ENCODE results near the gene CUL2.

The CUL2 gene

GRCh38 chr10:34969171-34969570, 121.0 kb downstream of the CUL2 start:
- Histone ChIP-seq H3K27ac (ENCODE audit: low read length) (no peak overlapping the region), H3K36me3 (ENCODE audit: control insufficient read depth, insufficient read depth, low read length) (no peaks in the 10 kb centered on the region), H3K4me1 (ENCODE audit: control insufficient read depth, insufficient read depth, low read length) (no peaks in the 10 kb centered on the region), H3K9me3 (ENCODE audit: control insufficient read depth, insufficient read depth, low read length) (no peaks in the 10 kb centered on the region), H3K4me3 (ENCODE audit: low read length) (no peak overlapping the region), H3K27me3 (ENCODE audit: control insufficient read depth, insufficient read depth, low read length) (no peaks in the 10 kb centered on the region)
- no peak for DNase-seq (ENCODE audit: low read depth, low spot score)
- WGBS (ENCODE audit: insufficient coverage, insufficient read length), result no CpG with 5 or more reads among the region's 17 CpGs

- no CpG with 5 or more reads among the region's 14 CpGs for WGBS (ENCODE audit: insufficient coverage, insufficient read length)
- H3K9me3 ChIP-seq (ENCODE audit: control insufficient read depth, insufficient read depth, low read length), result no peaks in the 10 kb centered on the region
- H3K4me3 ChIP-seq (ENCODE audit: low read length), result no peak overlapping the region
- no peak overlapping the region for H3K27ac ChIP-seq (ENCODE audit: low read length)
- H3K36me3 ChIP-seq (ENCODE audit: control insufficient read depth, insufficient read depth, low read length), result no peaks in the 10 kb centered on the region
- H3K27me3 ChIP-seq (ENCODE audit: control insufficient read depth, insufficient read depth, low read length), result no peaks in the 10 kb centered on the region
- H3K4me1 ChIP-seq (ENCODE audit: control insufficient read depth, insufficient read depth, low read length), result no peaks in the 10 kb centered on the region
- DNase-seq (ENCODE audit: low read depth, low spot score), result no peak
Measured at GRCh38 chr10:34967335-34967880, 122.7 kb downstream of the CUL2 start.

- WGBS (ENCODE audit: insufficient coverage, insufficient read length), result no CpG with 5 or more reads among the region's 5 CpGs
Measured at GRCh38 chr10:34966451-34966850, 123.7 kb downstream of the CUL2 start.

GRCh38 chr10:34966040-34966439, 124.1 kb downstream of the CUL2 start:
- no peak for DNase-seq (ENCODE audit: low read depth, low spot score)
- no CpG with 5 or more reads among the region's 5 CpGs for WGBS (ENCODE audit: insufficient coverage, insufficient read length)
- H3K9me3 ChIP-seq (ENCODE audit: control insufficient read depth, insufficient read depth, low read length), result no peaks in the 10 kb centered on the region
- H3K27me3 ChIP-seq (ENCODE audit: control insufficient read depth, insufficient read depth, low read length), result no peaks in the 10 kb centered on the region
- no peak overlapping the region for H3K4me3 ChIP-seq (ENCODE audit: low read length)
- H3K27ac ChIP-seq (ENCODE audit: low read length), result no peak overlapping the region
- no peaks in the 10 kb centered on the region for H3K36me3 ChIP-seq (ENCODE audit: control insufficient read depth, insufficient read depth, low read length)
- no peaks in the 10 kb centered on the region for H3K4me1 ChIP-seq (ENCODE audit: control insufficient read depth, insufficient read depth, low read length)

More at GRCh38 chr10:34966451-34966850, 123.7 kb downstream of the CUL2 start:
- DNase-seq (ENCODE audit: low read depth, low spot score), result no peak
- H3K27ac ChIP-seq (ENCODE audit: low read length), result no peak overlapping the region
- H3K4me1 ChIP-seq (ENCODE audit: control insufficient read depth, insufficient read depth, low read length), result no peaks in the 10 kb centered on the region
- H3K4me3 ChIP-seq (ENCODE audit: low read length), result no peak overlapping the region
- no peaks in the 10 kb centered on the region for H3K9me3 ChIP-seq (ENCODE audit: control insufficient read depth, insufficient read depth, low read length)
- H3K36me3 ChIP-seq (ENCODE audit: control insufficient read depth, insufficient read depth, low read length), result no peaks in the 10 kb centered on the region
- H3K27me3 ChIP-seq (ENCODE audit: control insufficient read depth, insufficient read depth, low read length), result no peaks in the 10 kb centered on the region

- Histone ChIP-seq H3K4me1 (ENCODE audit: control insufficient read depth, insufficient read depth, low read length) (no peaks in the 10 kb centered on the region), H3K4me3 (ENCODE audit: low read length) (no peak overlapping the region), H3K27me3 (ENCODE audit: control insufficient read depth, insufficient read depth, low read length) (no peaks in the 10 kb centered on the region), H3K27ac (ENCODE audit: low read length) (no peak overlapping the region), H3K9me3 (ENCODE audit: control insufficient read depth, insufficient read depth, low read length) (no peaks in the 10 kb centered on the region), H3K36me3 (ENCODE audit: control insufficient read depth, insufficient read depth, low read length) (no peaks in the 10 kb centered on the region)
- DNase-seq (ENCODE audit: low read depth, low spot score), result no peak
- no CpG with 5 or more reads among the region's 13 CpGs for WGBS (ENCODE audit: insufficient coverage, insufficient read length)
Measured at GRCh38 chr10:34964166-34964800, 125.9 kb downstream of the CUL2 start.

GRCh38 chr10:34962866-34963265, 127.3 kb downstream of the CUL2 start:
- Histone ChIP-seq H3K36me3 (ENCODE audit: control insufficient read depth, insufficient read depth, low read length) (no peaks in the 10 kb centered on the region), H3K9me3 (ENCODE audit: control insufficient read depth, insufficient read depth, low read length) (no peaks in the 10 kb centered on the region), H3K27ac (ENCODE audit: low read length) (no peak overlapping the region), H3K27me3 (ENCODE audit: control insufficient read depth, insufficient read depth, low read length) (no peaks in the 10 kb centered on the region), H3K4me1 (ENCODE audit: control insufficient read depth, insufficient read depth, low read length) (no peaks in the 10 kb centered on the region), H3K4me3 (ENCODE audit: low read length) (no peak overlapping the region)
- WGBS (ENCODE audit: insufficient coverage, insufficient read length), result no CpG with 5 or more reads among the region's 2 CpGs
- DNase-seq (ENCODE audit: low read depth, low spot score), result no peak

GRCh38 chr10:34960983-34961382, 129.2 kb downstream of the CUL2 start:
- no peaks in the 10 kb centered on the region for H3K4me1 ChIP-seq (ENCODE audit: control insufficient read depth, insufficient read depth, low read length)
- WGBS (ENCODE audit: insufficient coverage, insufficient read length), result no CpG with 5 or more reads among the region's 8 CpGs
- DNase-seq (ENCODE audit: low read depth, low spot score), result no peak

DNA sequence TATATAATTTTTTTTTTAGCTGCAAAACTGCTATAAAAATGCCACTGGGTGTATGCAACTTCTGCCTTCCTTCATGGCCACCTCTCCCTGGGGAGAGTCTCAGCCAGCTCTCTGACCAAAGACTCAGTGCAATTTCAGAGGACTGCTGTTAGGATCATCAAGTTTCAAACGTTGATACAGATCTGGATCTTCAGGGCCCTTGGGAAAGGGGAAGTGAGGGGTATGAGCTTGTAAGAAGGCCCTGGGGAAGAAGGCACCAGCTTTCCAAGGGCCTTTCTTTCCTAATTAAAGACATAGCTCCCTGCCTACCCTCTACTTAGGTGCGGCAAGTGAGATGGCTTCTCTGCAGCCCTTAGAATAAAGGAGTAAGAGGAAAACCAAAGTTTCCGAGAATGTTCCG, 130.4 kb downstream of the CUL2 start:
- no peaks in the 10 kb centered on the region for H3K36me3 ChIP-seq (ENCODE audit: control insufficient read depth, insufficient read depth, low read length)
- H3K4me1 ChIP-seq (ENCODE audit: control insufficient read depth, insufficient read depth, low read length), result 0 out of 2 replicates have a peak, but pooled peaks cover under 1% of the 10 kb centered on the region
- H3K27me3 ChIP-seq (ENCODE audit: control insufficient read depth, insufficient read depth, low read length), result no peaks in the 10 kb centered on the region
- H3K9me3 ChIP-seq (ENCODE audit: control insufficient read depth, insufficient read depth, low read length), result no peaks in the 10 kb centered on the region
- DNase-seq (ENCODE audit: low read depth, low spot score), result no peak
- WGBS (ENCODE audit: insufficient coverage, insufficient read length), result no CpG with 5 or more reads among the region's 4 CpGs
- H3K4me3 ChIP-seq (ENCODE audit: low read length), result no peak overlapping the region
- no peak overlapping the region for H3K27ac ChIP-seq (ENCODE audit: low read length)

More at GRCh38 chr10:34960983-34961382, 129.2 kb downstream of the CUL2 start:
- Histone ChIP-seq H3K4me3 (ENCODE audit: low read length) (no peak overlapping the region), H3K36me3 (ENCODE audit: control insufficient read depth, insufficient read depth, low read length) (no peaks in the 10 kb centered on the region), H3K9me3 (ENCODE audit: control insufficient read depth, insufficient read depth, low read length) (no peaks in the 10 kb centered on the region), H3K27me3 (ENCODE audit: control insufficient read depth, insufficient read depth, low read length) (no peaks in the 10 kb centered on the region), H3K27ac (ENCODE audit: low read length) (no peak overlapping the region)

- Histone ChIP-seq H3K27ac (ENCODE audit: low read length) (no peak overlapping the region), H3K36me3 (ENCODE audit: control insufficient read depth, insufficient read depth, low read length) (no peaks in the 10 kb centered on the region), H3K4me3 (ENCODE audit: low read length) (no peak overlapping the region; the same call in 1 of the 2 replicates), H3K4me1 (ENCODE audit: control insufficient read depth, insufficient read depth, low read length) (0 out of 2 replicates have a peak, but pooled peaks cover 1% of the 10 kb centered on the region), H3K9me3 (ENCODE audit: control insufficient read depth, insufficient read depth, low read length) (no peaks in the 10 kb centered on the region), H3K27me3 (ENCODE audit: control insufficient read depth, insufficient read depth, low read length) (no peaks in the 10 kb centered on the region)
- DNase-seq (ENCODE audit: low read depth, low spot score), result no peak
- WGBS (ENCODE audit: insufficient coverage, insufficient read length), result no CpG with 5 or more reads among the region's 9 CpGs
Measured at GRCh38 chr10:34959321-34959720, 130.8 kb downstream of the CUL2 start.

Data from iPS DF 6.9 (cell line).